Lung (tissue), 12 donors: Measurements from ENCODE around the gene PICK1. TPM values are rescaled to one million over a fixed set of nuclear protein-coding genes. Genes with fewer than 3 reads are reported as not detected.
A peak's percentile ranks its signal among the peaks of the same experiment; 100 is the strongest.

ENCODE experiments used
- ATAC-seq: fragments of 200-7000 bp; cut with Tn5 transposase; one replicate; pipeline ENCODE4 v1.9.1; 2020; ENCODE audit warnings: moderate number of reproducible peaks; ENCODE audit not compliant: insufficient read depth, low FRiP score
- DNase-seq, 3 donors: peaks; one replicate each; pipeline ENCODE4 v3.0.0-alpha.2; 2013 to 2017
- H3K27ac ChIP-seq, 2 donors: one replicate each; pipeline ENCODE4 v1.5.1; 2013; ENCODE audit warnings: mild to moderate bottlenecking in 2 of 2, moderate library complexity in 2 of 2, control low read depth in 1 of 2, inconsistent platforms in 1 of 2, low read depth in 1 of 2, low read length in 1 of 2
- H3K27me3 ChIP-seq, 3 donors: one replicate each; pipeline ENCODE4 v1.5.1; 2013; ENCODE audit warnings: low read length in 2 of 3; ENCODE audit not compliant: control insufficient read depth in 3 of 3, insufficient read depth in 3 of 3
- H3K36me3 ChIP-seq, 4 donors: one replicate each; pipeline ENCODE4 v1.5.1; 2013; ENCODE audit warnings: low read length in 4 of 4, mild to moderate bottlenecking in 1 of 4, moderate library complexity in 1 of 4; ENCODE audit not compliant: control insufficient read depth in 4 of 4, insufficient read depth in 4 of 4
- H3K4me1 ChIP-seq, 5 donors: one replicate each; pipeline ENCODE4 v1.5.1; 2013; ENCODE audit warnings: low read length in 5 of 5, mild to moderate bottlenecking in 2 of 5, moderate library complexity in 1 of 5; ENCODE audit not compliant: control insufficient read depth in 5 of 5, insufficient read depth in 5 of 5
- H3K4me3 ChIP-seq: one replicate; pipeline ENCODE4 v1.5.1; 2013; ENCODE audit warnings: mild to moderate bottlenecking, control low read depth, moderate library complexity
- H3K9ac ChIP-seq, 2 donors: one replicate each; pipeline ENCODE4 v1.5.1; 2013; ENCODE audit warnings: low read length in 2 of 2, control low read depth in 1 of 2; ENCODE audit not compliant: insufficient read depth in 1 of 2
- H3K9me3 ChIP-seq, 4 donors: one replicate each; pipeline ENCODE4 v1.5.1; 2013; ENCODE audit warnings: low read length in 3 of 4, mild to moderate bottlenecking in 1 of 4, moderate library complexity in 1 of 4; ENCODE audit not compliant: control insufficient read depth in 4 of 4, insufficient read depth in 3 of 4
- CTCF ChIP-seq: IDR thresholded peaks from 2 replicates; pipeline ENCODE4 v1.5.1; 2012; ENCODE audit warnings: mild to moderate bottlenecking; ENCODE audit errors: control extremely low read depth, extremely low read depth
- WGBS, 2 donors: extraction: QIAGEN DNeasy Blood & Tissue Kit; methylation state at CpG; one replicate each; pipeline ENCODE4 v1.1.7; 2013; 5-methylcytosine and 5-hydroxymethylcytosine counted together
- polyA plus RNA-seq, 2 donors: library from polyadenylated mRNA; stranded (reverse); fragments of 200-250 nt; gene quantifications; one replicate each; pipeline ENCODE4 v1.2.1, GENCODE V29; 2013
- total RNA-seq, 2 donors: library from RNA; depleted of rRNA in 1 of 2; stranded (reverse); fragments of >200 nt in 1 of 2; gene quantifications; one replicate each; pipeline ENCODE4 v1.2.1, GENCODE V29; 2014 to 2021
- donor health status: control.
- donor health status: control.
- donor health status: Bipolar disorder and iron deficiency.
- donor health status: healthy.
- donor health status: DM: yes; HTN: yes; CAD: no.

The PICK1 gene
- total and polyA plus RNA-seq, 4 donors: 32.4 to 45.6 (median 37.3) TPM

DNA sequence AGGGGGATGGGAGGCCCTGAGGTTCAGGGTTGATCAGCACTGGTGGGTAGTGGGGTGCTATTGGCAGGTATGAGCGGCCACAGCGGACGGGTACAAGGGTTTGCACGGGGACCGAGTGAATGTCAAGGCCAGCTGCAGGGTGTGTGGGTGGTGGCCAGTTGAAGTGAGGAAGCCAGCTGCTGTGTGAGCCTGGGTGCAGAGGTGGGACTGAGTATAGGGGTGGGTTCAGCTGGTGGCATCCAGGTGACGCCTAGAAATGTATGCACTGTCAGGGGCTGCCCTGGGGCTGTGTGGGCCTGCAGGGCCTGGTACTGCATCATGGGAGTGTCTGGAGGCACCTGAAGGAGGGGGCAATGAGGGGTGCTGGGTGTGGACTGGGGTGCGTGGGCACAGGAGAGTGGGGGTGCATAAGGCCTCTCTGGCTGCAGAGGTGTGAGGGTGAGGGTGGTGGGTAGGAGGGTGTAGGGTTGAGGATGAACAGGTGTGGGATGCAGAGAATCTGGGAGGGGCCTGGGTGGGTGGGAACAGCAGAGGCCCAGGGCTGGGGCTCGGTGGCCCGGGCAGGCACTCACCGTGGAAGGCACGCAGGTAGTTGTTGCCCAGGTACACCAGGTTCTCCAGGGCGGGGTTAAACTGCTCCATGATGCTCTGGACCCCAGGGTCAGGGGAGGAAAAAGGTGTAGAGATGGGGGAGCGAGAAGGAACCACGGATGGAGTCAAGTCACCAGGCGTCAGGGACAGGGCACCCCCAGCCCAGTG, 51.5 kb downstream of the PICK1 start:
- Histone ChIP-seq H3K36me3 (peaks cover 0 to 6% (median 0%) of the 10 kb centered on the region in 4 donors), H3K4me3 (no peak overlapping the region), H3K4me1 (peaks cover 0 to 6% (median 0%) of the 10 kb centered on the region in 5 donors), H3K27ac (no peak overlapping the region), H3K9me3 (no peaks in the 10 kb centered on the region), H3K27me3 (no peaks in the 10 kb centered on the region), H3K9ac (no peak overlapping the region)
- DNase-seq: no peak
- WGBS, 2 donors: 94% methylated on average over 15 of the region's 15 CpGs
- no peak for ATAC-seq
- no peak for TF ChIP-seq CTCF

GRCh38 chr22:38109371-38110001, 52.3 kb downstream of the PICK1 start:
- H3K4me3 ChIP-seq: no peak overlapping the region
- 89 to 94% methylated on average over 22 of the region's 22 CpGs for WGBS, 2 donors
- peaks cover 0 to 6% (median 0%) of the 10 kb centered on the region in 5 donors for H3K4me1 ChIP-seq
- TF ChIP-seq CTCF: no peak
- H3K27me3 ChIP-seq: no peaks in the 10 kb centered on the region
- H3K27ac ChIP-seq: no peak overlapping the region
- ATAC-seq (no peak), DNase-seq (peak; percentile 38 to 75 (median 67))
- no peaks in the 10 kb centered on the region for H3K9me3 ChIP-seq
- no peak overlapping the region for H3K9ac ChIP-seq
- H3K36me3 ChIP-seq: peaks cover 0 to 6% (median 0%) of the 10 kb centered on the region in 4 donors

GRCh38 chr22:38110008-38110862, 53.0 kb downstream of the PICK1 start, which contains the start of gene BAIAP2L2:
Gene BAIAP2L2, minus strand, starts transcription at chr22:38110684. Its CDS starts 159 bp downstream, at chr22:38110525.
- no peak within 1 kb of the TSS for H3K9ac ChIP-seq
- H3K4me1 ChIP-seq: peaks cover 0 to 6% (median 0%) of the 10 kb centered on the region in 5 donors
- H3K4me3 ChIP-seq: no peak within 1 kb of the TSS
- H3K9me3 ChIP-seq: no peaks in the 10 kb centered on the region
- WGBS, 2 donors: 86 to 91% methylated on average over 19 of the region's 19 CpGs
- H3K27me3 ChIP-seq: no peaks in the 10 kb centered on the region
- H3K36me3 ChIP-seq: peaks cover 0 to 6% (median 0%) of the 10 kb centered on the region in 4 donors
- ATAC-seq: no peak
- H3K27ac ChIP-seq: no peak within 1 kb of the TSS
- peak; percentile 20 to 46 (median 31) for DNase-seq
- TF ChIP-seq CTCF: no peak
